Kidney glomerular epithelial cell (primary cell): ENCODE data around the gene CELF5.
"Not testable (repeated sequence)": the region's sequence is repeated elsewhere in the genome, so short reads cannot be mapped to it uniquely, and the experiment has no call there.

Source experiments
- DNase-seq: peaks from one replicate; lab custom pipeline; 2025; lab: John Stamatoyannopoulos, UW

Gene CELF5

GRCh38 chr19:3292958-3293529 is 68.6 kb downstream of the CELF5 start:
- DNase-seq: no peak

- no peak for DNase-seq
These were observed 69.1 kb downstream of the CELF5 start for GRCh38 chr19:3293560-3293959.

DNA sequence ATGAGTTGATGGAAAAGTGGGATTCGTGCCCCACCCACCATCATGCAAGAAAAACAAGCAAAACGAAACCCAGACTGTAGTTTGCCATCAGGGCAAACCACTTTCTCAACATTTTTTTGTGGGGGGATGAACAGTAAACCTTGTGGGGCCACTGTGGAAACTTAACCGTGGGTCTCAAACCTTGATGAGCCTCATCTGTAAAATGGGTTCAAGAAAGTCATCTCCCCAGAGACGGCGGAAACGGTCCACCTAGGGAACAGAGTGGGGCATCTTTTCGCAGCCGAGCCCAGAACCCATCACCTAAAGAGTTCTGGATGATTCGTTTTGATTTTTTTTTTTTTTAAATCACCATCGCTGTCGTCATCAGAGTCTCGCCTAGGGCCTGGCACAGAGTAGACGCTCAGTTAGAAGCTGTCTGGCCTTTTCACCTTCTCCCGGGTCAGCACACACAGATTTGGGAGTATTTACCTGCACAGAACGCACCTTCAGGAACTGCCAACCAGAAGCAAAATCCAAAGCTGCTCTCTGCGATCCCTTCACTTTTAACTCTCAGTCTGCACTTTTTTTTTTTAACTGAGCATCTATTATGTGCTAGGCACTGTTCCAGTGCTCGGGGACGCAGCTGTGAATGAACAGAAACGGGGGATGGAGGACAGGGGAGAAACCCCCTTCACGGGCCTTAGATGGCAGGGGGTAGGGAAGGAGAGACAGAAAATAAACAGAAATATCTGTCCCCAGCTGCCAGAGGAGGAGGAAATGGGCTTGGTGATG is 69.8 kb downstream of the CELF5 start:
- no peak for DNase-seq

DNA sequence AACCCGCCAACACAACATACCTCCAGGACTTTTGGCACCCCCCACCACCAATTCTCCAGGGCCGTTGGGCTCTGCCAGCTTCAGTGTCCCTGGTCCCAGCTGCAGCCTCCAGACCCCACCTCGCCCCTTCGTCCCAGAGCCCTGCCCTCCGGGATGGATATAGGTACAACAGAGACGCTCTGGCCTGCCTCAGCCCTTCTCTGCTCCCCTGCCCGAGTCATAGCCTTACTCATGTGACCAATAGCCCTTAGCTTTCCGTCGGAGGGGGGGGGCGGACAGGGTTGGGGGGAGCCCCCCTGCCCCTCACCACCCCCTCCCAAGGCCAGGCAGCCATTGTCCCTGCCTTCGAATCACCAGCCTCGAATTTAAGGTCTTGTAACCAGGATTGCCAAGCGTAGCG is 71.1 kb downstream of the CELF5 start:
- no peak for DNase-seq

DNA sequence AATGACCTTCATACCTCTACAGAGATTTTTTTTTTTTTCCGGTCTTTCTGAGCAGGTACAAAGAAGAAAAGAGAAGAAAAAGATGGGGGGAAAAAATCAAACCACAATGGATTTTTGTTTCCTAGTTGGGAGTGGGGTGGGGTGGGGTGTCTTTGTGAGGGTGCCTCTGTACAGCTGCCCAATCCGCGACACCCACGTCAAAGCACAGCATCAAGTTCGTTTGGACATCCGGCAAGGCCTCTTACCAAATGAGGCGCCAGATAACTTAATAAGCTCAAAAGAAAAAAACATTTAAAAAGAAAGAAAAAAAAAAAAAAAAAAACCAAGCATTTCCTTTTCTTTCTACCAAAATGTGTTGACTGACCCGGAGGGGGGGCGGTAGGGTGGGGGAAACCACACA is 71.6 kb downstream of the CELF5 start:
- DNase-seq: no peak

DNA sequence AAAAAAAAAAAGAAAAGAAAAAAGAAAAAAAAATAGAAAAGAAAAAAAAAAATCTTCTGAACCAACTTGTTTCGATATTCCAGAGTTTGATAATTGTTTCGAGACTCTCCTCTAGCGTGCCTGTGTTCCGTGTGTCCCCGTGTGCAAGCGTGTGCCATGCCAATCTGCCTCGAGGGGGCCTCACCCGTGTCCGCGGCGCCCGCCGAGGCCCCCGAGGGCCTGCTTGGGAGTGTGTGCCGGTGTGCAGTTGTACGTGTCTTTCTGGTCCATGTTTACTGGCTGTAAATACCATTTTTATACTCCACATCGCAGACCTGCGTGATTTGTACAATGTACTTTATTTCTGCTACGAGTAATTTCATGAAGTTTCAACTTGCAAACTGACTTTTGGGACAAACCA is 72.0 kb downstream of the CELF5 start:
- no peak for DNase-seq

DNA sequence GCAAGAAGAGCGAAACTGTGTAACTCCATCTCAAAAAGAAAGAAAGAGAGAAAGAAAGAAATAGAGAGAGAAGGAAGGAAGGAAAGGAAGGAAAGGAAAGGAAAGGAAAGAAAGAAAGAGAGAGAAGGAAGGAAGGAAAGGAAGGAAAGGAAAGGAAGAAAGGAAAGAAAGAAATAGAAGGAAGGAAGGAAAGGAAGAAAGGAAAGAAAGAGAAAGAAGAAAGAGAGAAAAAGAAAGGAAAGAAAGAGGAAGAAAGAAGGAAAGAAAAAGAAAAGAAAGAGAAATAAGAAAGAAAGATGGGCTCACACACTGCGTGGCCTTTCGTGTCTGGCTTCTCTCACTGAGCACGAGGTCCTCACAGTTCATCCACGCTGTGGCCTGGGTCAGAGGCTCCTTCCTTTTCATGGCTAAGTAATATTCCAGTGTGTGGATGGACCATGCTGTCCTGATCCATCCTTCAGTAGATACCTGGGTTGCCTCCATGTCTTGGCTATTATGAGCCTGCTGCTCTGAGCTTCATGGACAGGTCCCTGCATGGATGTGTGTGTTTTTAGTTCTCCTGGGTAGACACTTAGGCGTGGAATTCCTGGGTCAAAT is 74.5 kb downstream of the CELF5 start:
- no peak for DNase-seq

- DNase-seq: not testable (repeated sequence)
These were observed 76.1 kb downstream of the CELF5 start for GRCh38 chr19:3300566-3300965.

DNA sequence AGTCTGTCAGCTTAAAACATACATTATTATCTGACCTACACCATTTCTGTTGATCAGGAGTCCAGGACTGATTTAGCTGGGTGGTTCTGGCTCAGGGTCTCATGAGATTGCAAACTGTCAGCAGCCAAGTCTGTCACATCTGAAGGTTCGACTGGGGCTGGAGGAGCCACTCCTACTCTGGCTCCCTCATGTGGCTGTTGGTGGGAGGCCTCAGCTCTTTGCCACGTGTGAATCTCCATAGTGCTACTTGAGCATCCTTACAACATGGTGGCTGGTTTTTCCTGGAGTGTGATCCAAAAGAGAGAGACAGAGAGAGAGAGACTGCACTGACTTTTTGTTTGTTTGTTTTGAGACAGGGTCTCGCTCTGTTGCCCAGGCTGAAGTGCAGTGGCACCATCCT is 78.3 kb downstream of the CELF5 start:
- no peak for DNase-seq

GRCh38 chr19:3304871-3305423 is 80.5 kb downstream of the CELF5 start:
- DNase-seq: peak; percentile 48

DNA sequence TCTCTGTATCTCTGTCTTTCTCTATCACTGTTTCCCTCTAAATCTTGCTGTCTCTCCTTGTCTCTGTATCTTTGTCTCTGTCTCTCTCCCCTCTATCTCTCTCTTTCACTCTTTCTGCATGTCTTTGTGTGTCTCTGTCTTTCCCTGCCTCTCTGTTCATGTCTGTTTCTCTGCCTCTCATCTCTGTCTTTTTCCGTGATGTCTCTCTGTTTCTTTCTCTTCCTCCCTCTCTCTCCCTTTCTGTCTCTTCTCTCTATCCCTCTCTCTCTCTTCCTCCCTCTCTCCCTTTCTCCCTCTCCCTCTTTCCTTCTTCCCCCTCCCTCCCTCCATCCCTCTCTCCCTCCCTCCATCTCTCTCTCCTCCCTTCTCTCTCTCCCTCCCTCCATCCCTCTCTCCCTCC is 85.3 kb downstream of the CELF5 start:
- DNase-seq: no peak

DNA sequence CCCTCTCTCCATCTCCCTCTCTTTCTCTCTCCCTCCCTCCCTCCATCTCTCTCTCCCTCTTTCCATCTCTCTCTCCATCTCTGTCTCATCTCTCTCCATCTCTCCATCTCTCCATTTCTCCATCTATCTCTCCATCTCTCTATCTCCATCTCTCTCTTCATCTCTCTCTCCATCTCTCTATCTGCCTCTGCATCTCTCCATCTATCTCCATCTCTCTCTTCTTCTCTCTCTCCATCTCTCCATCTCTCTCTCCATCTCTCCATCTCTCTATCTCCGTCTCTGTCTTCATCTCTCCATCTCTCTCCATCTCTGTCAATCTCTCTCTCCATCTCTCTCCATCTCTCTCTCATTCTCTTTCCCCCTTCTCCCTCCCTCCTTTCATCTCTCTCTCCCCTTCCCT is 85.8 kb downstream of the CELF5 start:
- DNase-seq: no peak

GRCh38 chr19:3310711-3311110 is 86.2 kb downstream of the CELF5 start:
- no peak for DNase-seq

GRCh38 chr19:3313199-3313575 is 88.7 kb downstream of the CELF5 start:
- no peak for DNase-seq

GRCh38 chr19:3314962-3315675 is 90.7 kb downstream of the CELF5 start:
- DNase-seq: no peak

DNA sequence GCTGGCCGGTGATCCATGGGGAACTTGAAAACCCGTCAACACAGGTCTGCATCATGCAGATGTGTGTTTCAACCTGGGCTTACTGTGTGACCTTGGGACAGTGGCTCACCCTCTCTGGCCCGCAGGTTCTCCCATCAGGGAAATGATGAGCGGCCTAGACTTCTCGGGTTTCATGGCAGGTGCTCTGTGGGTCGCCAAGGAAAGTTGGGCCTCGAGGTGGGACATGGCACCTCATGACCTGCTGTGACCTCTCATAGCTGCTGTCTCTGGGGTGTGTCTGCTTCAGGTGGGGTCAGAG is 91.2 kb downstream of the CELF5 start:
- DNase-seq: no peak

DNA sequence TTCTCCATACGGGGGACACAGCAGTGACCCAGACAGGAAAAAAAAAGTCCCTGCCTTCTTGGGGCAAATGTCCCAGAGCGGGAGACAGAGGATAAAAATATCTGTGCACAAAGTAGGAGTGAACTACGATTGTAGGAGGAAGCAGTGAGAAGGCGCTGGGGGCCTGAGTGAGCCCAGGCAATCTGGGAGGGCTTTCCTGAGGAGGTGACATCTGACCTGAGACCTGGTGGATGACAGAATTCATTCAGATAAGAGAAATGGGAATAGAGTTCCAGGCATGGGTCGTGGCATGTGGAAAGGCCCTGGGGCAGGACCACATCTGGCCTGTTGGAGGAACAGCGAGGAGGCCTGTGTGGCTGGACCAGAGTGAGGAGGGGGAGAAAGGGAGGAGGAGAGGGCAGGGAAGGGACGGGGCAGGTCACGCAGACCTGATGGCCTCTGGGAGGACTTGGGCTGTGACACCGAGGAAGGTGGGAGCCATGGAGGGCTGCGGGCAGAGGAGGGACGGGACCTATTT is 91.7 kb downstream of the CELF5 start:
- no peak for DNase-seq

DNA sequence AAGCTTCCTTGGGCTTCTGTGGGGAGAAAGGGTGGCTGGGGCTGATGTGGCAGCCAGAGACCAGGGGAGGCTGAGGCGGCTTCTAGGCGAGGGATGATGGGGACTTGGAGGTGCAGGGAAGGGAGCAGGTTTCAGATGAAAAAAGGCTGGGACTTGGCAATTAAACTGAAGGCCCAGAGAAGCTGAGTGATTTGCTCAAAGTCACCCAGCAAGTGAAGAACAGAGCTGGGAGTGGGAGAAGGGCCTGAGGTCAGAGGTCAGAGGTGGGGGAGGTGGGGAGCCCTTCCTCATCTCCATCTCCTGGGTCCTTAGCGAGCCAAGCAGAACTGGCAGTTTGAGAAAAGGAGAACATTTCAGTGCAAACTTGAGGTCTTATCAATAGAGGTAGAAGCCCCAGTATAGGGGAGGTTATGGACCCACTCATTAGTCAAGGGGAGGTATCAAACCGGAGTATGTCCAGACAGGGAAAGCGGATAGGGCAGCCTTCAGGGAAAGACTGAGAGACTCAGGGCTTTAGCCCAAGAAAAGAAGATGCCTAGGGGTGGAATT is 92.3 kb downstream of the CELF5 start:
- no peak for DNase-seq

DNA sequence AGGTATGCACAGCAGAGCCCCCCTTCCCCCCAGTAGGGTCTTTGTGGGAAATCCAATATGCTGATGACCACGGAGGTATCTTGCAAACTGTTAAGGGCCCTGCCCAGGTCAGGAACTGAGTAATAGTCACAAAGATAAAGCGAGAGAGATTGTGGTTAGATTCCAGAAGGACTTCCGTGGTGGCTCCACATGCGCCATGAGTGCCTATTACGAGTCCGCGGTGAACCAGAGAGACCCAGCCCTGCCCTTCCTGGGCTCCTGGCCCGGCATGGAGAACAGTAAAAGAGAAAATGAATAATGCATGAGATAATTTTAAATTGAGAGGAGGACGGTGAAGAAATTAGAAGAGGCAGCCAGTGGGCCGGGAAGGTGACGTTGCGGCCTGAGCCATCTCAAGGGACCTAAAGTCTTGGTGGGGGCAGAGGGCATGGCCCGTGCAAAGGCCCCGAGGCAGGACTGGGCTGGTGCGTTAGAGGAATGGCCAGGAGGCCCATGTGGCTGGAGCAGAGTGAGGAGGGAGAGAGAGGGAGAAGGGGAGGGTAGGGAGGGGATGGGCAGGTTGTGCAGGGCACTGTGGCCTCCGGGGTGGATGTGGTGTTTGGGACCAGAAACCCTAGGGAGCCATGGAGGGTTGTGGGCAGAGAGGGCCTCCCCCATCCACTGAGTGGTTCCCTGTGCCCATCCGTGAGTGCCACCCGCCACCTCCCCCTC is 95.3 kb downstream of the CELF5 start:
- no peak for DNase-seq

- DNase-seq: no peak
These were observed 95.9 kb downstream of the CELF5 start for GRCh38 chr19:3320354-3320670.

DNA sequence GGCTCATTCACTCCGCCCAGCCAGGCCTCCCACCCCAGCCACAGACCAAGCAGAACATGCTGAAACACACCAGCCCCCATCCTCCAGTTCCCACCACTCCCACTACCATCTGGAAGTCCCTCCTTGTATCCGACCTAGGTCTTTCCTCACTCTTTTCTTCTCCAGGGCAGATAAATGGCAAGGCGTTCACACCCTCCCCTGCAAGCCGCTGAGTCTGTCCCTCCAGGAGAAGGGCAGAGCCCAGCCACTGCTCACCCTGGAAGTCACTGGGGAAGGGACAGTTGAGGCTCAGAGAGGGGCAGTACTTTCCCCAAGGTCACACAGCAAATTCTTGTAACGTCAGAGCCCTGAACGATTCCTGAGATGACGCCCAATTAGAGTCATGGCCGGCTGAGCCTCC is 96.4 kb downstream of the CELF5 start:
- no peak for DNase-seq

- DNase-seq: no peak
These were observed 97.2 kb downstream of the CELF5 start for GRCh38 chr19:3321696-3322095.
